Sigmoid colon (tissue), 4 donors: ENCODE results near the gene RXRA.

Source experiments
- EP300 ChIP-seq, 4 donors: sonication (generic); formaldehyde crosslinking; IDR thresholded peaks; one replicate each; pipeline ENCODE4 v1.6.1; 2017; ENCODE audit warnings: antibody characterized with exemption in 4 of 4
- POLR2A ChIP-seq, 2 donors: fragments of 450-650 bp; IDR thresholded peaks; one replicate each; pipeline ENCODE4 v1.6.1; 2016; ENCODE audit warnings: antibody characterized with exemption in 2 of 2, mild to moderate bottlenecking in 2 of 2, moderate library complexity in 2 of 2
- TF ChIP-seq, protein P1 (sequence below), 4 experiments: fragments of 450-650 bp in 3 of 4; fragments of 200-600 bp in 1 of 4; IDR thresholded peaks; one replicate each; pipeline ENCODE4 v1.5.1; 2016 to 2019; ENCODE audit warnings: antibody characterized with exemption in 4 of 4, mild to moderate bottlenecking in 3 of 4, moderate library complexity in 2 of 4

DNA sequence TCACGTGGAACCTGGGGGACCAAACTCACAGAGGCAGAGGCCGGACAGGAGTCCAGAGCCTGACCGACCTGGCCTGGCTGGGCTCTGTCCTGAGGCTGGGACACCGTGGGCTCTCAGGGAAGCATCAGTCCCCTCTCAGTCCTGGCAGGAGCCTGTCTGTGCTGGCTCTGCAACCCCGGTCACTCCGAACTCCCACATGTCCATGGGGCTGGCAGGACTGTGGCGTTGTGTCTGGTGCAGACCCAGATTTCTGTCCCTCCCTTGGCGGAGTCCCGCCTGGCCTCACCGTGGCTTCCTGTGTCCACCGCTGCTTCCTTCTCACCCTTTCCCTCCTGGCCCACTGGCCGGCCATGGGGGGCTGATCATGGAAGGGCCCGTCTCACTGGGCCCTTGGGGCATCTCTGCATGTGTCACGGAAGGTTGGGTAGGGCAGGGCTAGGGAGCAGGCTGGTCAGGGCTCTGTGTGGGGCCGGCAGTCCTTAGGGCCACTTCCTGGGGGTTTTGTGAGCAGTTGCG lies 68.8 kb downstream of the RXRA start:
- TF ChIP-seq POLR2A (IDR thresholded peaks at IDR 0.05), result no peak
- TF ChIP-seq, protein P1, sequence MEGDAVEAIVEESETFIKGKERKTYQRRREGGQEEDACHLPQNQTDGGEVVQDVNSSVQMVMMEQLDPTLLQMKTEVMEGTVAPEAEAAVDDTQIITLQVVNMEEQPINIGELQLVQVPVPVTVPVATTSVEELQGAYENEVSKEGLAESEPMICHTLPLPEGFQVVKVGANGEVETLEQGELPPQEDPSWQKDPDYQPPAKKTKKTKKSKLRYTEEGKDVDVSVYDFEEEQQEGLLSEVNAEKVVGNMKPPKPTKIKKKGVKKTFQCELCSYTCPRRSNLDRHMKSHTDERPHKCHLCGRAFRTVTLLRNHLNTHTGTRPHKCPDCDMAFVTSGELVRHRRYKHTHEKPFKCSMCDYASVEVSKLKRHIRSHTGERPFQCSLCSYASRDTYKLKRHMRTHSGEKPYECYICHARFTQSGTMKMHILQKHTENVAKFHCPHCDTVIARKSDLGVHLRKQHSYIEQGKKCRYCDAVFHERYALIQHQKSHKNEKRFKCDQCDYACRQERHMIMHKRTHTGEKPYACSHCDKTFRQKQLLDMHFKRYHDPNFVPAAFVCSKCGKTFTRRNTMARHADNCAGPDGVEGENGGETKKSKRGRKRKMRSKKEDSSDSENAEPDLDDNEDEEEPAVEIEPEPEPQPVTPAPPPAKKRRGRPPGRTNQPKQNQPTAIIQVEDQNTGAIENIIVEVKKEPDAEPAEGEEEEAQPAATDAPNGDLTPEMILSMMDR (IDR thresholded peaks at IDR 0.05), result no peak
- TF ChIP-seq EP300 (IDR thresholded peaks at IDR 0.05), result no peak
